ENCODE measurements around the gene TASP1. TPM values are rescaled to one million over a fixed set of nuclear protein-coding genes. Genes with fewer than 3 reads are reported as not detected.
"Not testable (repeated sequence)": the region's sequence is repeated elsewhere in the genome, so short reads cannot be mapped to it uniquely, and the experiment has no call there.

Gene TASP1
- total RNA-seq, 2 experiments from 2014 or later, result 6.3 to 6.7 TPM

- H3K36me3 Mint-ChIP-seq (ENCODE audit: low read depth), result peaks cover 55% of the 10 kb centered on the region
- no peaks in the 10 kb centered on the region for H3K27me3 Mint-ChIP-seq (ENCODE audit: low read depth)
- CTCF ChIA-PET, result interaction anchor here (0.6 kb wide), 1 partner anchor 19 kb away, joined by 4 read pairs; no protein-coding TSS in a partner anchor
- intact Hi-C loops (cut with micrococcal nuclease), result no loop called here
- no peak overlapping the region for H3K27ac Mint-ChIP-seq
- no peaks in the 10 kb centered on the region for H3K4me1 Mint-ChIP-seq (ENCODE audit: low read depth)
- no peak overlapping the region for H3K4me3 Mint-ChIP-seq
- H3K9me3 Mint-ChIP-seq, result peaks cover 15% of the 10 kb centered on the region
- DNase-seq, result no peak
Observed at GRCh38 chr20:13510837-13511488, 127.8 kb downstream of the TASP1 start.

- peaks cover 35% of the 10 kb centered on the region for H3K9me3 Mint-ChIP-seq
- intact Hi-C loops (cut with micrococcal nuclease), result no loop called here
- no peaks in the 10 kb centered on the region for H3K27me3 Mint-ChIP-seq (ENCODE audit: low read depth)
- H3K4me3 Mint-ChIP-seq, result no peak overlapping the region
- H3K4me1 Mint-ChIP-seq (ENCODE audit: low read depth), result no peaks in the 10 kb centered on the region
- peaks cover 51% of the 10 kb centered on the region for H3K36me3 Mint-ChIP-seq (ENCODE audit: low read depth)
- no peak overlapping the region for H3K27ac Mint-ChIP-seq
- CTCF ChIA-PET, result no interaction called here
- no peak for DNase-seq
Observed at GRCh38 chr20:13507646-13508045, 131.1 kb downstream of the TASP1 start.

GRCh38 chr20:13501500-13501899 lies 137.2 kb downstream of the TASP1 start:
- Mint-ChIP-seq H3K27me3 (ENCODE audit: low read depth) (no peaks in the 10 kb centered on the region), H3K36me3 (ENCODE audit: low read depth) (peaks cover 56% of the 10 kb centered on the region), H3K9me3 (peaks cover 36% of the 10 kb centered on the region), H3K27ac (no peak overlapping the region), H3K4me3 (no peak overlapping the region), H3K4me1 (ENCODE audit: low read depth) (no peaks in the 10 kb centered on the region)
- CTCF ChIA-PET, result no interaction called here
- DNase-seq, result no peak
- intact Hi-C loops (cut with micrococcal nuclease), result no loop called here

GRCh38 chr20:13494019-13494418 lies 144.7 kb downstream of the TASP1 start:
- H3K9me3 Mint-ChIP-seq, result peaks cover 2% of the 10 kb centered on the region
- H3K27me3 Mint-ChIP-seq (ENCODE audit: low read depth), result no peaks in the 10 kb centered on the region
- H3K4me1 Mint-ChIP-seq (ENCODE audit: low read depth), result no peaks in the 10 kb centered on the region

GRCh38 chr20:13493143-13493542 lies 145.6 kb downstream of the TASP1 start:
- DNase-seq, result no peak
- H3K27me3 Mint-ChIP-seq (ENCODE audit: low read depth), result no peaks in the 10 kb centered on the region
- H3K9me3 Mint-ChIP-seq, result peaks cover 2% of the 10 kb centered on the region
- H3K4me1 Mint-ChIP-seq (ENCODE audit: low read depth), result no peaks in the 10 kb centered on the region
- H3K36me3 Mint-ChIP-seq (ENCODE audit: low read depth), result peaks cover 11% of the 10 kb centered on the region
- CTCF ChIA-PET, result no interaction called here
- no peak overlapping the region for H3K4me3 Mint-ChIP-seq
- no peak overlapping the region for H3K27ac Mint-ChIP-seq
- intact Hi-C loops (cut with micrococcal nuclease), result no loop called here

More at GRCh38 chr20:13494019-13494418, 144.7 kb downstream of the TASP1 start:
- Mint-ChIP-seq H3K27ac (no peak overlapping the region), H3K36me3 (ENCODE audit: low read depth) (peaks cover 13% of the 10 kb centered on the region), H3K4me3 (no peak overlapping the region)
- intact Hi-C loops (cut with micrococcal nuclease), result no loop called here
- CTCF ChIA-PET, result no interaction called here
- no peak for DNase-seq

GRCh38 chr20:13492001-13492481 lies 146.7 kb downstream of the TASP1 start:
- CTCF ChIA-PET, result interaction anchor here (0.6 kb wide), 2 partner anchors 19 to 70 kb away, joined by 3 to 4 read pairs; no protein-coding TSS in a partner anchor
- Mint-ChIP-seq H3K27ac (no peak overlapping the region), H3K27me3 (ENCODE audit: low read depth) (no peaks in the 10 kb centered on the region), H3K4me1 (ENCODE audit: low read depth) (no peaks in the 10 kb centered on the region), H3K36me3 (ENCODE audit: low read depth) (peaks cover 4% of the 10 kb centered on the region), H3K4me3 (no peak overlapping the region), H3K9me3 (no peaks in the 10 kb centered on the region)
- intact Hi-C loops (cut with micrococcal nuclease), result no loop called here
- no peak for DNase-seq

- Mint-ChIP-seq H3K27ac (no peak overlapping the region), H3K4me3 (no peak overlapping the region)
- CTCF ChIA-PET, result interaction anchor here (1.4 kb wide), 1 partner anchor 29 kb away, joined by 3 read pairs; no protein-coding TSS in a partner anchor
Observed at GRCh38 chr20:13487202-13487601, 151.5 kb downstream of the TASP1 start.

GRCh38 chr20:13486694-13487093 lies 152.0 kb downstream of the TASP1 start:
- no peak for DNase-seq
- H3K4me1 Mint-ChIP-seq (ENCODE audit: low read depth), result no peaks in the 10 kb centered on the region
- intact Hi-C loops (cut with micrococcal nuclease), result no loop called here
- CTCF ChIA-PET, result no interaction called here
- no peaks in the 10 kb centered on the region for H3K27me3 Mint-ChIP-seq (ENCODE audit: low read depth)
- no peak overlapping the region for H3K4me3 Mint-ChIP-seq
- peaks cover 3% of the 10 kb centered on the region for H3K9me3 Mint-ChIP-seq
- H3K36me3 Mint-ChIP-seq (ENCODE audit: low read depth), result peaks cover 28% of the 10 kb centered on the region
- H3K27ac Mint-ChIP-seq, result no peak overlapping the region

More at GRCh38 chr20:13487202-13487601, 151.5 kb downstream of the TASP1 start:
- Mint-ChIP-seq H3K9me3 (peaks cover 3% of the 10 kb centered on the region), H3K36me3 (ENCODE audit: low read depth) (peaks cover 23% of the 10 kb centered on the region), H3K4me1 (ENCODE audit: low read depth) (no peaks in the 10 kb centered on the region), H3K27me3 (ENCODE audit: low read depth) (no peaks in the 10 kb centered on the region)
- no peak for DNase-seq
- intact Hi-C loops (cut with micrococcal nuclease), result no loop called here

- CTCF ChIA-PET, result no interaction called here
- Mint-ChIP-seq H3K36me3 (ENCODE audit: low read depth) (peaks cover 37% of the 10 kb centered on the region), H3K9me3 (peaks cover 3% of the 10 kb centered on the region), H3K4me3 (no peak overlapping the region), H3K27me3 (ENCODE audit: low read depth) (no peaks in the 10 kb centered on the region), H3K4me1 (ENCODE audit: low read depth) (no peaks in the 10 kb centered on the region), H3K27ac (no peak overlapping the region)
- intact Hi-C loops (cut with micrococcal nuclease), result no loop called here
- no peak for DNase-seq
Observed at GRCh38 chr20:13485576-13485975, 153.2 kb downstream of the TASP1 start.

GRCh38 chr20:13485019-13485418 lies 153.7 kb downstream of the TASP1 start:
- H3K36me3 Mint-ChIP-seq (ENCODE audit: low read depth), result peaks cover 39% of the 10 kb centered on the region
- H3K27me3 Mint-ChIP-seq (ENCODE audit: low read depth); intact Hi-C loops (cut with micrococcal nuclease); CTCF ChIA-PET; H3K4me3 Mint-ChIP-seq; H3K4me1 Mint-ChIP-seq (ENCODE audit: low read depth); DNase-seq; H3K27ac Mint-ChIP-seq; H3K9me3 Mint-ChIP-seq: not testable (repeated sequence)

GRCh38 chr20:13483472-13483871 lies 155.3 kb downstream of the TASP1 start:
- DNase-seq; H3K4me1 Mint-ChIP-seq (ENCODE audit: low read depth); CTCF ChIA-PET; H3K9me3 Mint-ChIP-seq; intact Hi-C loops (cut with micrococcal nuclease); H3K27me3 Mint-ChIP-seq (ENCODE audit: low read depth); H3K4me3 Mint-ChIP-seq; H3K27ac Mint-ChIP-seq: not testable (repeated sequence)
- peaks cover 41% of the 10 kb centered on the region for H3K36me3 Mint-ChIP-seq (ENCODE audit: low read depth)

GRCh38 chr20:13478366-13478765 lies 160.4 kb downstream of the TASP1 start:
- Mint-ChIP-seq H3K9me3 (peaks cover 4% of the 10 kb centered on the region), H3K4me1 (ENCODE audit: low read depth) (no peaks in the 10 kb centered on the region), H3K4me3 (no peak overlapping the region), H3K36me3 (ENCODE audit: low read depth) (peaks cover 38% of the 10 kb centered on the region), H3K27ac (no peak overlapping the region), H3K27me3 (ENCODE audit: low read depth) (no peaks in the 10 kb centered on the region)
- intact Hi-C loops (cut with micrococcal nuclease), result no loop called here
- no peak for DNase-seq
- CTCF ChIA-PET, result no interaction called here

- DNase-seq, result no peak
- Mint-ChIP-seq H3K36me3 (ENCODE audit: low read depth) (peaks cover 23% of the 10 kb centered on the region), H3K27ac (no peak overlapping the region), H3K27me3 (ENCODE audit: low read depth) (no peaks in the 10 kb centered on the region), H3K4me1 (ENCODE audit: low read depth) (no peaks in the 10 kb centered on the region), H3K4me3 (no peak overlapping the region), H3K9me3 (peaks cover 6% of the 10 kb centered on the region)
- CTCF ChIA-PET, result no interaction called here
- intact Hi-C loops (cut with micrococcal nuclease), result no loop called here
Observed at GRCh38 chr20:13474467-13474866, 164.3 kb downstream of the TASP1 start.

Data from activated naive CD4-positive, alpha-beta T cell treated with anti-CD3 and anti-CD28 coated beads for 36 hours (primary cell).